ENCODE measurements around the gene MT1F. TPM values are rescaled to one million over a fixed set of nuclear protein-coding genes. Genes with fewer than 3 reads are reported as not detected.
"Not testable (repeated sequence)": the region's sequence is repeated elsewhere in the genome, so short reads cannot be mapped to it uniquely, and the experiment has no call there.

The MT1F gene
- total RNA-seq, 2 donors from 2014 or later, result 6.7 to 7.9 TPM

- peak; percentile 57 for DNase-seq
- peak; percentile 86 to 92 for ATAC-seq
- intact Hi-C loops (cut with DNase I), result no loop called here
These were observed 10.1 kb downstream of the MT1F start, which contains the start of gene MT1G for GRCh38 chr16:56667581-56668571. MT1G (minus strand) TSS chr16:56668065; CDS start chr16:56667993, 72 bp downstream.

GRCh38 chr16:56669005-56669839, 11.5 kb downstream of the MT1F start, which contains the start of gene MT1H:
MT1H (plus strand) TSS chr16:56669814; CDS start chr16:56669885, 71 bp downstream.
- intact Hi-C loops (cut with DNase I), result no loop called here
- peak in 1 of 2 donors; percentile 35 for ATAC-seq
- no peak for DNase-seq

DNA sequence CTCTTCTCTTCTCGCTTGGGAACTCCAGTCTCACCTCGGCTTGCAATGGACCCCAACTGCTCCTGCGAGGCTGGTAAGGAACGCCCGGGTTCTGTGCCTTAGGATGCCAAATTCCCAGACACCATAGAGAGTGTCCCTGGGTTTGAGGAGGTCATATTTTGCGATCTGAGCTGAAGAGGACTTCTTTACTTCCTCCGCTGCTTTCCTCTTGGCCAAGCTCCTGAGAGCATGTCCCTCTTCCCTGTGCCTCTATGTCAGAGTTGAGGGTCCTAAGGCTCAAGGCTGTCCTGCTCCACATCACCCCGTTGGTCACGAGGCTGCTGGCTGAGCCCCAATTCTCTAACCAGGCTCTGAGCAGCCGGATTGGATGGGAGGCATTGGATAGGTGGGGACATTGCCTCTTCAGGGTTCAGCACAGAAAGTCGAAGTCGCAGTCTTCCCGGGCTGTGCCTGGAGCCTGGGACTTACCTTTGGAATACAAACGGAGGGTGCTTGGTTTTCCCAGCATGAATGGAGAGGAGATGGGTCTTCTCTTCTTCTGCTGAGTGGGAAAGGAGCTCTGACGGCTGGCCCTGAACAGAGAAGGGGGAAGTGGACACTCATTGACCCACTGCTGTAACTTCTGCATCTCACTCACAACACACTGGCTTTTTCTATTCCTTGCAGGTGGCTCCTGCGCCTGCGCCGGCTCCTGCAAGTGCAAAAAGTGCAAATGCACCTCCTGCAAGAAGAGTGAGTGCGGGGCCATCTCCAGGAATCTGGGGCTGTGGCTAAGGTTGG, 12.3 kb downstream of the MT1F start:
- intact Hi-C loops (cut with DNase I), result no loop called here
- DNase-seq (no peak), ATAC-seq (no peak)

- ATAC-seq (no peak), DNase-seq (no peak)
- intact Hi-C loops (cut with DNase I), result no loop called here
These were observed 12.8 kb downstream of the MT1F start for GRCh38 chr16:56670620-56670934.

DNA sequence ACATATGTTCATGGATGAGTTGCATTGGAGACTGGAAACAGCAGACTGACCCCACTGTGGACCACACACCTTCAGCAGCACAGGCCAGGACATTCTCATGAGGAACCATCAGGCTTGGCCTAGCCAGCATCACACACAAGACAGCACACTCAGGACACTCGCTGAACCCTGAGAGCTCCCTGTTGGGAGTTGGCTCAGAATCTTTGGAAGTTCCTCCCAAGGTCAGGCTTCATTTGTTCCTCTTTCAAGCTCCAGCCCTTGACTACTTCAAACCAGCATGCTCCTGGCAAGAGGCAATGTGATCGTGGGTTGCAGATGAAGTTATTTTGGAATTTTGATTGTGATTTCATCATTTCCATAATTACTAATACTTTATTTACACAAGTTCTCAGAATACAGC, 13.9 kb downstream of the MT1F start:
- DNase-seq; ATAC-seq; intact Hi-C loops (cut with DNase I): not testable (repeated sequence)

DNA sequence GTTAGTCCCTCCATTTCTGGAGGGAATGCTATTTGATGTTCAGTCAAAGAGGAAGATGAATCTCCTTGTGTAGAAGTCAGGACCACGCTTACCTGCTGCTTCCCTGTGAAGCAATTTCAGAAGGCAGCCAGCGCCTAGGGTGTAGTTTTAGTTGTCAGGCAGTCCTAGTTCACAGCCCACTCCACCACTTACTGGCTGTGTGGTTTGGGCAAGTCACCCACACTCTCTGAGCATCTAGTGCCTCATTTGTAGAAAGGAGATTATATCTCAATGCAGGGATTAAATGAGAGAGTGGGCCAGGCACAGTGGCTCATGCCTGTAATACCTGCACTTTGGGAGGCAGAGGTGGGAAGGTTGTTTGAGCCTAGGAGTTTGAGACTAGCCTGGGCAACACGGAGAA, 14.4 kb downstream of the MT1F start:
- DNase-seq; intact Hi-C loops (cut with DNase I); ATAC-seq: not testable (repeated sequence)

DNA sequence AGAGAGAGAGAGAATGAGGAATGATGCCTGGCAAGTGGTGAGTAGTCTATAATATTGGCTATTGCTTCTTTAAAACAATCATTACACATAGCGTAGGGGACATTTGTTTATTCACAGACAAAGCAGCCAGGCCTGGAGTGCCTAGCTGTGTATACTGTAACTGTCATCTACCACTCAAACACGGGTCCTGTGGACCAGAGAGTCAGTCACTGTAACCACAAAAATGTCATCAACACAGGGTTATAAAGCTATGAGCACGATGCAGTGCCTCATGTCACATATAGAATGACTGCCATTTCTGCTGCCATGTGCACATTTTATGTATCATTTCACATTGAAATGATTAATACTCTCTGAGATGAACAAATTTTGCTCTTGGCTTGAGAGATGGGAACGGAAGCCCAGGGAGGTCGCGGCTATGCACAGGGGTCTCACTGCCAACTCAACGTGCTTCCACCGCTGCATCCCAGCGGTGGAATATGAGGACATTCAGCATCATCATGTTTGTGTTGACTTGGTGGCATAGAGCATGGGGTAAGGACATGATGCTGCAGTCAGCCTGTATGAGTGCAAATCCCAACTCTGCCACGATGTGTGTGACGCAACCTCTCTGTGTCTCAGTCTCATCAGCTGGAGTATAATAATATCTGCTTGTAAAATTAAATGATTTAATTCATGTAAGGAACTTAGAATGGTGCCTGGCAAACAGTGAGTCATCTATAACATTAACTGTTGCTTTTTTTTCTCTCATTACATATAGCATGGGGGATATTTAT, 15.2 kb downstream of the MT1F start:
- intact Hi-C loops (cut with DNase I), result no loop called here
- DNase-seq, result no peak
- no peak for ATAC-seq

DNA sequence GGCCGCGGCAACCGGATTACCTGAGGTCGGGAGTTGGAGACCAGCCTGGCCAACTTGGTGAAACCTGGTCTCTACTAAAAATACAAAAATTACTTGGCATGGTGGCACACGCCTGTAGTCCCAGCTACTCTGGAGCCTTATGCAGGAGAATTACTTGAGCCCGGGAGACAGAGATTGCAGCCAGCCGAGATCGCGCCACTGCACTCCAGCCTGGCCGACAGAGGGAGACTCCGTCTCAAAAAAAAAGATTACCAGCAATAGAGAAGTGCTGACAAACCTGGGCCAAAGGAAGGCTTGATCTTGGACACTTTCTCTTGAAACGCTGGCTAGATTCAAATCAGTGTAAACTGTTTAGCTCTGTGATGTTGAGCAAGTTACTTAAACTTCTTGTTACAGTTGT, 16.2 kb downstream of the MT1F start:
- DNase-seq (no peak), ATAC-seq (peak; percentile 22 to 50)
- intact Hi-C loops (cut with DNase I), result loop anchor here in 1 of 2 donors (1.0 kb wide), 1 partner anchor 28 kb away; no protein-coding TSS in a partner anchor

DNA sequence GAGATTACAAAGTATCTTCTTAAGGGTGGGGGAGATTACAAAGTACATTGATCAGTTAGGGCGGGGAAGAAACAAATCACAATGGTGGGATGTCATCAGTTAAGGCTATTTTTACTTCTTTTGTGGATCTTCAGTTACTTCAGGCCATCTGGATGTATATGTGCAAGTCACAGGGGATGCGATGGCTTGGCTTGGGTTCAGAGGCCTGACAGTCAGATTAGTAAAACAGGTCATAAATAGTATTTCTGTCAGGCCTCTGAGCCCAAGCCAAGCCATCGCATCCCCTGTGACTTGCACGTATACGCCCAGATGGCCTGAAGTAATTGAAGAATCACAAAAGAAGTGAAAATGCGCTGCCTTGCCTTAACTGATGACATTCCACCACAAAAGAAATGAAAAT, 16.8 kb downstream of the MT1F start:
- intact Hi-C loops (cut with DNase I), result loop anchor here in 1 of 2 donors (1.0 kb wide), 1 partner anchor 28 kb away; no protein-coding TSS in a partner anchor
- DNase-seq, ATAC-seq: not testable (repeated sequence)

- ATAC-seq, result peak; percentile 33 to 67
- intact Hi-C loops (cut with DNase I), result no loop called here
- DNase-seq, result no peak
These were observed 18.0 kb downstream of the MT1F start for GRCh38 chr16:56675685-56676210.

DNA sequence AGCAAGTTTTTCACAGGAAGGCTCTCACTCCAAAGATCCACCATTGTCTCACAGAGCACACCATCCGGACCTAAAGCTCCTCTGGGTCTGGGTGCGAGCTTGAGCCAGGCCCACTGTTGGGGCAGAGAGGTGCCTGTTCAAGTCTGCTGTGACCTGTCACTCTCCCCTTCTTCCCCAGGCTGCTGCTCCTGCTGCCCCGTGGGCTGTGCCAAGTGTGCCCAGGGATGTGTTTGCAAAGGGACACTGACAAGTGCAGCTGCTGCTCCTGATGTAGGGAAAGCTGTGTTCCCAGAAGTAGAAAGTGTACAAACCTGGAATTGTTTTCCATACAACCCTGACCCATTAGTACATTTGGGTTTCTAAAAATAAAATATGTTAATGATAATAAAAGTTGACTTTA, 19.7 kb downstream of the MT1F start:
- ATAC-seq (no peak), DNase-seq (no peak)
- intact Hi-C loops (cut with DNase I), result no loop called here

- intact Hi-C loops (cut with DNase I), result no loop called here
- no peak for DNase-seq
- ATAC-seq, result no peak
These were observed 21.4 kb downstream of the MT1F start for GRCh38 chr16:56679078-56679730.

DNA sequence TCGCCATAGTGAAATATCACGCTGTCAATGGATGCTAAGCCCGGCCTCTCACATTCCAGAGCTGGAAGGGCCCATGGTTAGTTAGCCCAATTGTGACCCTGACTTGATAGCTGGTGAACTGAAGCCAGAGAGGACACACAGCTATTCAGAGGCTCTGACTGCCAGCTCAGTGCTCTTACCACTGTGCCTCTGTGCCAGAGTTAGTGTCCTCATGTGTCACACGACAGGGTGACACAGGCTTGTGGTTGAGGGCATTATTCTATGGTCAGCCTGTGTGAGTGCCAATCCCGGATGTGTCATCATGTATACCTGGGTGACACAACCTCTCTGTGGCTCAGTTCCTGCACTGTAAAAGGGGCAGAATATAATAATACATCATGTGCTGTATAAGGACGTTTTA, 22.1 kb downstream of the MT1F start:
- intact Hi-C loops (cut with DNase I), result loop anchor here in 1 of 2 donors (5.0 kb wide), 1 partner anchor 78 kb away; no protein-coding TSS in a partner anchor
- ATAC-seq, result peak in 1 of 2 donors; percentile 39
- DNase-seq, result no peak

DNA sequence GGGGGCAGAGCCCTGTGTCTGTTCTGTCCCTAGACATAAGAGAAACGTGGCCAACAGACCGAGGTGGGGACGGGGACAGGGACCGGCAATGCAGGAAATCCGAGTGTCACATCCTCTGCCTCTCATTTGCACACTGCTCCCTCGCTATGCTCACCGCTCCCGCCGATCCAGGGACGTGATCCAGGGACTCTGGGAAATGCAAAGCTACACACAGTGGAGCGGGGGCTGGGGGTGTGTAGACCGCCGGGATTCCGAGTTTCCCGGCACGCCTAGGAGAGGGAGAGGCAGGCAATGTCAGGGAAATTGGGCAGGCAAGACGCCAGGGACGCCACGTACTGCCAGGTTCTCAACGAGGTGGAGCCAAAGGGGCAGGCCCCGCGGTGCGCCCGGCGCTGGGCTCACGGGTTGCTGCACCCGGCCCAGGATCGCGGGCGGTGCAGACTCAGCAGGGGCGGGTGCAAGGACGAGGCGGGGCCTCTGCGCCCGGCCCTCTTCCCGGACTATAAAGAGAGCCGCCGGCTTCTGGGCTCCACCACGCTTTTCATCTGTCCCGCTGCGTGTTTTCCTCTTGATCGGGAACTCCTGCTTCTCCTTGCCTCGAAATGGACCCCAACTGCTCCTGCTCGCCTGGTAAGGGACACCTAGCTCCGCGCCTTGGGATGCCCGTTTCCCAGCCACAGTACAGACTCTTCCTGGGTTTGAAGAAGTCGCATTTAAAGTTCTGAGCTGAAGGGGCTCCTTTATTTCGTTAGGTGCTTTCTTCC, 24.4 kb downstream of the MT1F start, which contains the start of gene MT1X:
MT1X (plus strand) TSS at position 532 of the 764 bp plus-strand sequence; CDS start at position 603, 71 bp downstream.
- intact Hi-C loops (cut with DNase I), result loop anchor here in 1 of 2 donors (2.0 to 5.0 kb wide), 2 partner anchors 71 to 80 kb away; no protein-coding TSS in a partner anchor
- DNase-seq, result peak; percentile 96
- ATAC-seq, result peak; percentile 97 to 99

DNA sequence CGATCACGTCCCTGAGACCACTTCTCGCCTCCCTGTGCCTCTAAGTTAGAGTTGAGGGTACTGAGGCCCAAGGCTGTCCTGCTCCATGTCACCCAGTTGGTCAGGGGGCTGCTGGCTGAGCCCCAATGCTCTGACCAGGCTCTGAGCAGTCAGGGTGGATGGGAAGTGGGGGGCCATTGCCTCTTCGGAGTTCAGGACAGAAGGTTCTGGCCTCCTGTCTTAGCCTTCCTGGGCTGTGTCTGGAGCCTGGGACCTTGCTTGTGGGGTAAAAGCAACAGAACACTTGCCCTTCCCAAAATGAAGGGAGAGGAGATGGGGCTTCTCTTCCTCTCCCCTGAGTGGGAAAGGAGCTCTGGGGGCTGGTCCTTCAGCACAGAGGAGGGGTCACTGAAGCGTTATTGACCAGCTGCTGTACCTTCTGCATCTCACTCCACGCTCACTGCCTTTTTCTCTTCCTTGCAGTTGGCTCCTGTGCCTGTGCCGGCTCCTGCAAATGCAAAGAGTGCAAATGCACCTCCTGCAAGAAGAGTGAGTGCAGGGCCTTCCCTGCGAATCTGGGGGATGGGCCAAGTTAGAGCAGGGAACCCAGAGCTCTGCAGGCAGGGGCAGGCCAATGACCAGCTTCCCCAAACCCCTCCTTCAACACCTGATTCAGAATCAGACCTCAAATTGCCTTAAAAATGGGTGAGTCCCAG, 25.1 kb downstream of the MT1F start:
- ATAC-seq, result peak in 1 of 2 donors; percentile 2
- DNase-seq, result peak; percentile 42
- intact Hi-C loops (cut with DNase I), result loop anchor here in 1 of 2 donors (2.0 to 5.0 kb wide), 2 partner anchors 72 to 81 kb away; no protein-coding TSS in a partner anchor
